Measurements from ENCODE around the gene C16orf87. TPM values are rescaled to one million over a fixed set of nuclear protein-coding genes. Genes with fewer than 3 reads are reported as not detected.

C16orf87 gene
- total and polyA plus RNA-seq, 4 donors = 4.1 to 12.9 (median 5.3) TPM

GRCh38 chr16:46842192-46842895, 11.4 kb upstream of the C16orf87 start:
- H3K4me3 ChIP-seq (ENCODE audit: low read depth in 1 of 3, low read length in 3 of 3) = no peak overlapping the region
- H3K4me1 ChIP-seq (ENCODE audit: control insufficient read depth in 4 of 4, insufficient read depth in 4 of 4, low read length in 3 of 4) = peaks cover 0 to 12% (median 8%) of the 10 kb centered on the region in 4 donors
- no peaks in the 10 kb centered on the region for H3K36me3 ChIP-seq (ENCODE audit: control insufficient read depth in 4 of 4, insufficient read depth in 3 of 4, low read depth in 1 of 4, low read length in 3 of 4)
- no peak for DNase-seq (ENCODE audit: low spot score)
- no peak overlapping the region for H3K27ac ChIP-seq (ENCODE audit: low read depth in 1 of 2, low read length in 2 of 2)
- H3K27me3 ChIP-seq (ENCODE audit: control insufficient read depth in 4 of 4, insufficient read depth in 4 of 4, low read length in 3 of 4) = no peaks in the 10 kb centered on the region
- H3K9ac ChIP-seq (ENCODE audit: low read depth in 1 of 2, low read length in 2 of 2) = no peak overlapping the region
- peaks cover 0 to 2% (median 0%) of the 10 kb centered on the region in 4 donors for H3K9me3 ChIP-seq (ENCODE audit: control insufficient read depth in 4 of 4, low read length in 3 of 4)
- no peak for TF ChIP-seq REST (IDR thresholded peaks at IDR 0.05)
- TF ChIP-seq CTCF (IDR thresholded peaks at IDR 0.05; ENCODE audit: low read depth, low read length, missing input control) = no peak
- TF ChIP-seq FOXA1 (IDR thresholded peaks at IDR 0.05) = no peak
- no peak for TF ChIP-seq YY1 (IDR thresholded peaks at IDR 0.05)
- TF ChIP-seq GABPA (IDR thresholded peaks at IDR 0.05 in 1 of 2, conservative IDR thresholded peaks at IDR 0.05 in 1 of 2) = no peak
- no peak for TF ChIP-seq EGR1 (IDR thresholded peaks at IDR 0.05; ENCODE audit: low read depth in 2 of 2)
- TF ChIP-seq ATF3 (IDR thresholded peaks at IDR 0.05) = no peak
- TF ChIP-seq FOXA2 (IDR thresholded peaks at IDR 0.05) = no peak
- TF ChIP-seq MAX (IDR thresholded peaks at IDR 0.05) = no peak
- no peak for TF ChIP-seq TAF1 (conservative IDR thresholded peaks at IDR 0.05)
- TF ChIP-seq RXRA (IDR thresholded peaks at IDR 0.05) = no peak
- TF ChIP-seq HNF4A (conservative IDR thresholded peaks at IDR 0.05) = no peak
- no peak for TF ChIP-seq JUND (IDR thresholded peaks at IDR 0.05)
- no peak for TF ChIP-seq RAD21 (IDR thresholded peaks at IDR 0.05)
- TF ChIP-seq SP1 (IDR thresholded peaks at IDR 0.05) = no peak
- no peak for TF ChIP-seq ZBTB33 (IDR thresholded peaks at IDR 0.05)
- no peak for TF ChIP-seq NR2F2 (IDR thresholded peaks at IDR 0.05)
- no peak for TF ChIP-seq HNF4G (IDR thresholded peaks at IDR 0.05)
- 98% methylated on average over 18 of the region's 18 CpGs for WGBS
